CD4-positive, alpha-beta T cell treated with Interferon alpha-2 for 1 hour (primary cell): ENCODE data around the gene LGALS9C.
"Not testable (repeated sequence)": the region's sequence is repeated elsewhere in the genome, so short reads cannot be mapped to it uniquely, and the experiment has no call there.

Source experiments
- DNase-seq, 2 donors: peaks; one replicate each; pipeline ENCODE4 v3.0.0-alpha.2; 2020 to 2022

LGALS9C gene

GRCh38 chr17:18478977-18479595 is 2.5 kb downstream of the LGALS9C start:
- DNase-seq, result not testable (repeated sequence)

GRCh38 chr17:18481775-18482174 is 5.2 kb downstream of the LGALS9C start:
- DNase-seq, result not testable (repeated sequence)

- DNase-seq, result not testable (repeated sequence)
Measured at GRCh38 chr17:18485936-18486464, 9.4 kb downstream of the LGALS9C start.

- not testable (repeated sequence) for DNase-seq
Measured at GRCh38 chr17:18487633-18488032, 11.0 kb downstream of the LGALS9C start.

- DNase-seq, result not testable (repeated sequence)
Measured at GRCh38 chr17:18488622-18489021, 12.0 kb downstream of the LGALS9C start.

GRCh38 chr17:18490016-18490415 is 13.4 kb downstream of the LGALS9C start:
- DNase-seq, result not testable (repeated sequence)

GRCh38 chr17:18492712-18493480 is 16.3 kb downstream of the LGALS9C start:
- peak in 1 of 2 donors; percentile 6 for DNase-seq

- DNase-seq, result not testable (repeated sequence)
Measured at GRCh38 chr17:18494250-18494768, 17.7 kb downstream of the LGALS9C start.

- DNase-seq, result not testable (repeated sequence)
Measured at GRCh38 chr17:18497044-18497443, 20.5 kb downstream of the LGALS9C start.

GRCh38 chr17:18499100-18499499 is 22.5 kb downstream of the LGALS9C start:
- not testable (repeated sequence) for DNase-seq

GRCh38 chr17:18499756-18500155 is 23.2 kb downstream of the LGALS9C start:
- DNase-seq, result not testable (repeated sequence)

GRCh38 chr17:18500281-18500680 is 23.7 kb downstream of the LGALS9C start:
- DNase-seq, result not testable (repeated sequence)

- DNase-seq, result not testable (repeated sequence)
Measured at GRCh38 chr17:18500816-18501215, 24.2 kb downstream of the LGALS9C start.

- DNase-seq, result not testable (repeated sequence)
Measured at GRCh38 chr17:18503221-18503620, 26.6 kb downstream of the LGALS9C start.

- not testable (repeated sequence) for DNase-seq
Measured at GRCh38 chr17:18507729-18508128, 31.1 kb downstream of the LGALS9C start.

- DNase-seq, result not testable (repeated sequence)
Measured at GRCh38 chr17:18508667-18509066, 32.1 kb downstream of the LGALS9C start.

GRCh38 chr17:18521100-18521499 is 44.5 kb downstream of the LGALS9C start:
- not testable (repeated sequence) for DNase-seq

- not testable (repeated sequence) for DNase-seq
Measured at GRCh38 chr17:18525015-18525414, 48.4 kb downstream of the LGALS9C start.

- DNase-seq, result not testable (repeated sequence)
Measured at GRCh38 chr17:18526168-18526800, 49.7 kb downstream of the LGALS9C start.

GRCh38 chr17:18527354-18527753 is 50.8 kb downstream of the LGALS9C start:
- not testable (repeated sequence) for DNase-seq

- DNase-seq, result not testable (repeated sequence)
Measured at GRCh38 chr17:18528435-18528834, 51.8 kb downstream of the LGALS9C start.

- not testable (repeated sequence) for DNase-seq
Measured at GRCh38 chr17:18528899-18529500, 52.4 kb downstream of the LGALS9C start.

- DNase-seq, result not testable (repeated sequence)
Measured at GRCh38 chr17:18530405-18530804, 53.8 kb downstream of the LGALS9C start.
